Stimulated activated CD8-positive, alpha-beta memory T cell treated with anti-CD3 and anti-CD28 coated beads, Interleukin-15, amount 100 ng/mL, for 24 hours (primary cell): ENCODE measurements around the gene TAOK1.

Experiments
- DNase-seq: peaks from one replicate; pipeline ENCODE4 v3.0.0-alpha.2; 2020; ENCODE audit warnings: low read depth

Gene TAOK1

GRCh38 chr17:29584452-29585079 is 194.4 kb downstream of the TAOK1 start:
- DNase-seq, result no peak

- DNase-seq, result no peak
These were observed 195.1 kb downstream of the TAOK1 start for GRCh38 chr17:29585080-29585751.

- DNase-seq, result no peak
These were observed 196.7 kb downstream of the TAOK1 start for GRCh38 chr17:29586676-29587469.

- DNase-seq, result no peak
These were observed 197.4 kb downstream of the TAOK1 start for GRCh38 chr17:29587591-29587990.

GRCh38 chr17:29588017-29588561 is 197.9 kb downstream of the TAOK1 start:
- DNase-seq, result no peak

- no peak for DNase-seq
These were observed 198.6 kb downstream of the TAOK1 start for GRCh38 chr17:29588562-29589411.

GRCh38 chr17:29589524-29590410 is 199.6 kb downstream of the TAOK1 start, which contains the start of gene GIT1:
TSS of gene GIT1 (minus strand) at chr17:29589648. CDS start at chr17:29589378, 270 bp downstream.
- peak; percentile 69 for DNase-seq

GRCh38 chr17:29590411-29591145 is 200.4 kb downstream of the TAOK1 start:
- DNase-seq, result no peak

GRCh38 chr17:29591146-29591736 is 201.1 kb downstream of the TAOK1 start:
- DNase-seq, result no peak

- DNase-seq, result peak; percentile 59
These were observed 201.8 kb downstream of the TAOK1 start for GRCh38 chr17:29591737-29592608.

- no peak for DNase-seq
These were observed 202.8 kb downstream of the TAOK1 start, which contains the start of gene ANKRD13B for GRCh38 chr17:29592850-29593551. TSS of gene ANKRD13B (plus strand) at chr17:29593132. CDS start at chr17:29593622, 490 bp downstream.

- no peak for DNase-seq
These were observed 203.7 kb downstream of the TAOK1 start for GRCh38 chr17:29593591-29594518.

GRCh38 chr17:29594519-29595090 is 204.4 kb downstream of the TAOK1 start:
- no peak for DNase-seq

GRCh38 chr17:29595107-29595942 is 205.2 kb downstream of the TAOK1 start:
- DNase-seq, result no peak
